OCI-LY3 (cell line): ENCODE results near the gene TAMALIN.

Experiments
- EZH2phosphoT487 ChIP-seq: fragments of 200-600 bp; shearing (Covaris generic); IDR thresholded peaks from 2 replicates; pipeline ENCODE4 v1.6.1; 2018; ENCODE audit warnings: antibody characterized with exemption, mixed run types, low read depth
- TF ChIP-seq, protein P1 (sequence below): fragments of 200-600, 300-600 bp; sonication (generic); IDR thresholded peaks from 2 replicates; pipeline ENCODE4 v1.5.1; 2014; ENCODE audit warnings: antibody characterized with exemption, low read length, low read depth

GRCh38 chr12:52049286-52049685, 42.5 kb downstream of the TAMALIN start:
- TF ChIP-seq, protein P1, sequence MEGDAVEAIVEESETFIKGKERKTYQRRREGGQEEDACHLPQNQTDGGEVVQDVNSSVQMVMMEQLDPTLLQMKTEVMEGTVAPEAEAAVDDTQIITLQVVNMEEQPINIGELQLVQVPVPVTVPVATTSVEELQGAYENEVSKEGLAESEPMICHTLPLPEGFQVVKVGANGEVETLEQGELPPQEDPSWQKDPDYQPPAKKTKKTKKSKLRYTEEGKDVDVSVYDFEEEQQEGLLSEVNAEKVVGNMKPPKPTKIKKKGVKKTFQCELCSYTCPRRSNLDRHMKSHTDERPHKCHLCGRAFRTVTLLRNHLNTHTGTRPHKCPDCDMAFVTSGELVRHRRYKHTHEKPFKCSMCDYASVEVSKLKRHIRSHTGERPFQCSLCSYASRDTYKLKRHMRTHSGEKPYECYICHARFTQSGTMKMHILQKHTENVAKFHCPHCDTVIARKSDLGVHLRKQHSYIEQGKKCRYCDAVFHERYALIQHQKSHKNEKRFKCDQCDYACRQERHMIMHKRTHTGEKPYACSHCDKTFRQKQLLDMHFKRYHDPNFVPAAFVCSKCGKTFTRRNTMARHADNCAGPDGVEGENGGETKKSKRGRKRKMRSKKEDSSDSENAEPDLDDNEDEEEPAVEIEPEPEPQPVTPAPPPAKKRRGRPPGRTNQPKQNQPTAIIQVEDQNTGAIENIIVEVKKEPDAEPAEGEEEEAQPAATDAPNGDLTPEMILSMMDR, result no peak
- TF ChIP-seq EZH2phosphoT487, result no peak
